Activated CD8-positive, alpha-beta memory T cell treated with anti-CD3 and anti-CD28 coated beads, Interleukin-2, amount 10 ng/mL, durations not matched to agents 7 days and 5 days (primary cell): ENCODE data around the gene KLK12. TPM values are rescaled to one million over a fixed set of nuclear protein-coding genes. Genes with fewer than 3 reads are reported as not detected.

ENCODE experiments used
- ATAC-seq: fragments of 150-1000 bp; cut with Tn5 transposase; one replicate; pipeline ENCODE4 v1.10.0; 2021; ENCODE audit warnings: moderate library complexity
- CTCF ChIA-PET: fragments of 350-600 bp; sonication (Branson Sonifier 250); formaldehyde crosslinking; loops from one replicate; lab custom pipeline; 2021; ENCODE audit warnings: antibody characterized with exemption; lab: Charles Lee
- DNase-seq: peaks from one replicate; pipeline ENCODE4 v3.0.0-alpha.2; 2020
- H3K27ac Mint-ChIP-seq: one replicate; pipeline ENCODE4 v1.8.0; 2021; ENCODE audit warnings: mild to moderate bottlenecking, mixed read lengths
- H3K27me3 Mint-ChIP-seq: one replicate; pipeline ENCODE4 v1.8.0; 2021; ENCODE audit warnings: mixed read lengths
- H3K36me3 Mint-ChIP-seq: one replicate; pipeline ENCODE4 v1.8.0; 2021; ENCODE audit warnings: mild to moderate bottlenecking, mixed read lengths
- H3K4me1 Mint-ChIP-seq: one replicate; pipeline ENCODE4 v1.8.0; 2021; ENCODE audit warnings: mixed read lengths
- H3K4me3 Mint-ChIP-seq: one replicate; pipeline ENCODE4 v1.8.0; 2021; ENCODE audit warnings: mild to moderate bottlenecking, moderate library complexity, mixed read lengths
- H3K9me3 Mint-ChIP-seq: one replicate; pipeline ENCODE4 v1.8.0; 2022; ENCODE audit warnings: low read depth, mixed read lengths
- total RNA-seq, 2 experiments: library from RNA; stranded (reverse); gene quantifications; one replicate each; pipeline ENCODE4 v1.2.3, GENCODE V29; 2021

The KLK12 gene
- total RNA-seq, result not detected

GRCh38 chr19:51034704-51035103, at the start of gene KLK12:
TSS of gene KLK12 (minus strand) at chr19:51035002. CDS start at chr19:51034621, 381 bp downstream.
- ATAC-seq (no peak), DNase-seq (no peak)
- H3K36me3 Mint-ChIP-seq, result no peaks in the 10 kb centered on the region
- H3K9me3 Mint-ChIP-seq, result no peaks in the 10 kb centered on the region
- H3K27me3 Mint-ChIP-seq, result peaks cover 2% of the 10 kb centered on the region
- CTCF ChIA-PET, result no interaction called here
- no peaks in the 10 kb centered on the region for H3K4me1 Mint-ChIP-seq
- no peak within 1 kb of the TSS for H3K4me3 Mint-ChIP-seq
- H3K27ac Mint-ChIP-seq, result no peak within 1 kb of the TSS

DNA sequence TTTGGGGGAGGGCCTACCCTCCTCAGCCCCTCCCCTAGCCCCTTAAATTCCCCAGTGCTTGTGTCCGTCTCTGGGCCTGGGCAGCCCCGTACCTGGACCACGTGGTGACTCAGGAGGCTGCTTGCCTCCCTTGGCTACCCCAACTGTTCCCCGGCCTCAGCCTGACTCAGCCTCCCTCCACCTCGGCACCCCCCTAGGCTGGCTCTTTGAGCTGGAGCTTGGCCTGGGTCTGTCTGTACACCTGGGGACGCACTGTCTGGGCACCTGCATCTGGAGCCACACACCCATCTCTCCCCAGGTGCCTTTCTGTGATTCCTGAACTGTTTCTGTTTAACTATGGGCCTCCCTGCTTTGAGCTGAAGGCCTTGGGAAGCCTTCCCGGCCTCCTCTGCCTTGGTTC, 49.7 kb upstream of the KLK12 start:
- CTCF ChIA-PET, result no interaction called here
- H3K4me3 Mint-ChIP-seq, result no peak overlapping the region
- ATAC-seq, result no peak
- no peak overlapping the region for H3K27ac Mint-ChIP-seq
- DNase-seq, result no peak
- H3K27me3 Mint-ChIP-seq, result peaks cover 7% of the 10 kb centered on the region
- no peaks in the 10 kb centered on the region for H3K9me3 Mint-ChIP-seq
- no peaks in the 10 kb centered on the region for H3K36me3 Mint-ChIP-seq
- H3K4me1 Mint-ChIP-seq, result no peaks in the 10 kb centered on the region

DNA sequence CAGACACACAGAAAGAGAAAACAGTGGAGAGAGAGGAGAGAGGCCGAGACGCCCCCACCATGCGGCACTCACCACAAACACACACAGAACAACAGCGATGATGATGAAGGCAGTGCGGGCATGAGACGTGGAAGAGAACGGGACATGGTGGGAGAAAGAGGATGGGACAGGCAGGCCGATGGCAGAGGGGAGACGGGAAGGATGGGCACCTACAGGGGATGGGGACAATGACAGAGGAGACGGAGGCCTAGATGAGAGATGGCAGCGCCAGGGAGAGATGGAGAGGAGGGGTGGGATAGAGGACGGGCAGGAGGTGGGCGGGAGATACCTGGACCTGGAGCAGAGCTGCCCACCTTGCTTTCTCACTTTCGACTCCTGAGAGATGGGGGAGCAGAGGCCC, 49.0 kb upstream of the KLK12 start:
- DNase-seq (no peak), ATAC-seq (no peak)
- Mint-ChIP-seq H3K4me1 (no peaks in the 10 kb centered on the region), H3K4me3 (no peak overlapping the region), H3K27ac (no peak overlapping the region), H3K27me3 (peaks cover 7% of the 10 kb centered on the region), H3K36me3 (no peaks in the 10 kb centered on the region), H3K9me3 (no peaks in the 10 kb centered on the region)
- CTCF ChIA-PET, result no interaction called here

DNA sequence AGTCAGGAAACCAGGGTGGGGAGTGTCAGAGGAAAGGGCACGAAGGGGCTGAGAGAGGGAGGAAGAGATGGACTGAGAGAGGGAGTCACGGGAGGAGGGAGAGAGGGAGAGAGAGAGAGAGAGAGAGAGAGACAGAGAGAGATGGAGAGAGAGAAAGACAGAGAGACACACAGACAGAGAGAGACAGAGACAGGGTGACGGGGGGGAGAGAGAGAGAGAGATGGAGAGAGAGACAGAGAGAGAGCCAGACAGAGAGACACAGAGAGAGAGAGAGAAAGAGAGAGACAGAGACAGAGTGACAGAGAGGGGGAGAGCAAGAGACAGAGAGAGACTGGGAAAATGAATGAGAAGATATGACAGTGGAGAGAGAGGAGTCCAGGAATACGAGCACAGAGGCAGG, 48.4 kb upstream of the KLK12 start:
- peaks cover 7% of the 10 kb centered on the region for H3K27me3 Mint-ChIP-seq
- no peak overlapping the region for H3K4me3 Mint-ChIP-seq
- ATAC-seq (no peak), DNase-seq (no peak)
- CTCF ChIA-PET, result no interaction called here
- H3K36me3 Mint-ChIP-seq, result no peaks in the 10 kb centered on the region
- H3K9me3 Mint-ChIP-seq, result no peaks in the 10 kb centered on the region
- H3K27ac Mint-ChIP-seq, result no peak overlapping the region
- H3K4me1 Mint-ChIP-seq, result no peaks in the 10 kb centered on the region

DNA sequence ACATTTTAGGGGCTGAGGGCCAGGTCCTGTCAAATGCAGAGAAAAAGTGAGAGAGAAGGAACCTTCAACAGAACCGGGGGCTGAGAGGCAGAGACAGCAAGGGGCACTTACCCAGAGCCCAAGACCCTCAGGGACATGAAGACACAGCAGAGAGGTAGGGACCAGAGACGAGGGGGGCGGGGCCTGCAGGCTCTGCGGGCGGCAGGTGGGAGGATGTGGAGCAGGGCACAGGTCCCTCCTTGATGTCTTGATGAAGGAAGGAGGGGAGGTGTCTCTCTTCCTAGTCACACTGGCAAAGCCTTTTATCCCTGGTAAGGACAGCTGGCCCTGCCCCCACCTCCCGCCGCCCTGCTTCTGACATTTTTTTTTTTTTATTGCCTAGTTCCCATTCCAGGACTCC, 47.8 kb upstream of the KLK12 start, which contains the start of gene KLK14:
KLK14 (minus strand) TSS at position 277 of the 400 bp plus-strand sequence; CDS start at position 4, 273 bp downstream.
- DNase-seq (no peak), ATAC-seq (no peak)
- no peak within 1 kb of the TSS for H3K4me3 Mint-ChIP-seq
- H3K9me3 Mint-ChIP-seq, result no peaks in the 10 kb centered on the region
- no peaks in the 10 kb centered on the region for H3K36me3 Mint-ChIP-seq
- CTCF ChIA-PET, result no interaction called here
- H3K4me1 Mint-ChIP-seq, result no peaks in the 10 kb centered on the region
- H3K27ac Mint-ChIP-seq, result no peak within 1 kb of the TSS
- H3K27me3 Mint-ChIP-seq, result peaks cover 7% of the 10 kb centered on the region

GRCh38 chr19:51081476-51081875, 46.7 kb upstream of the KLK12 start:
- no peaks in the 10 kb centered on the region for H3K36me3 Mint-ChIP-seq
- H3K27ac Mint-ChIP-seq, result no peak overlapping the region
- DNase-seq (no peak), ATAC-seq (no peak)
- H3K9me3 Mint-ChIP-seq, result no peaks in the 10 kb centered on the region
- peaks cover 7% of the 10 kb centered on the region for H3K27me3 Mint-ChIP-seq
- CTCF ChIA-PET, result no interaction called here
- no peak overlapping the region for H3K4me3 Mint-ChIP-seq
- H3K4me1 Mint-ChIP-seq, result no peaks in the 10 kb centered on the region

DNA sequence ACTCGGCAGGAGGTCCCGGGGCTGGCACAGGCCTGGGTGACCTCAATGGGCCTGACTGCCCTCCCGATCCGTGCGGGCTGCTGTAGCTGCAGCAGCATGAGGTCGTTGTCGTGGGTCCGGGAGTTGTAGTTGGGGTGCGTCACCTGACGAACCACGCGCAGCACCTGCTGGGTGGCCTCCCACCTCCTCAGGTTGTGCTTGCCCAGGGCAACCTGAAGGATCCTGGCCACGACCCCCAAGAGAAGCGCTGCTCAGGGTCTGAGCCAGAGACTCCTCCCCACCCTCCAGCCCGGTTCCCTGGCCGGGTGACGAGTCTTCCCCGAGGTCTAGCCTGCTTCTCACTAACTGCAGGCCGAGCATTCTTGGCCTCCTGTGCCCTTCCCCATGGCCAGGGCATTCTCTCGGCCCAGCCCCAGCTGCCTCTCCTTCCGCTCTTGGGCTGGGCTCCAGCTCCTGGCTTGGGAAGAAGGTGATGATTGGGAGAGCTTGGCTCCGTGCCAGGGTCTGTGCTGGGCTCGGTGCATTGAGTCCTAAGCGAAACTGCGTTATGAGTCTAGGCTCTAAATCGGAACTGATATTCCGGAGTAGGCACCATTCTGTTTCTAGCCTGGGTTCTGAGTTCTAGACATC, 44.8 kb upstream of the KLK12 start:
- Mint-ChIP-seq H3K27me3 (peaks cover 7% of the 10 kb centered on the region), H3K4me3 (no peak overlapping the region), H3K36me3 (no peaks in the 10 kb centered on the region), H3K9me3 (no peaks in the 10 kb centered on the region), H3K4me1 (no peaks in the 10 kb centered on the region), H3K27ac (no peak overlapping the region)
- no peak for DNase-seq
- no peak for ATAC-seq
- CTCF ChIA-PET, result no interaction called here

GRCh38 chr19:51078731-51079130, 43.9 kb upstream of the KLK12 start:
- Mint-ChIP-seq H3K36me3 (no peaks in the 10 kb centered on the region), H3K27me3 (peaks cover 14% of the 10 kb centered on the region), H3K9me3 (no peaks in the 10 kb centered on the region), H3K4me1 (no peaks in the 10 kb centered on the region), H3K27ac (no peak overlapping the region), H3K4me3 (no peak overlapping the region)
- no peak for DNase-seq
- no peak for ATAC-seq
- CTCF ChIA-PET, result no interaction called here

DNA sequence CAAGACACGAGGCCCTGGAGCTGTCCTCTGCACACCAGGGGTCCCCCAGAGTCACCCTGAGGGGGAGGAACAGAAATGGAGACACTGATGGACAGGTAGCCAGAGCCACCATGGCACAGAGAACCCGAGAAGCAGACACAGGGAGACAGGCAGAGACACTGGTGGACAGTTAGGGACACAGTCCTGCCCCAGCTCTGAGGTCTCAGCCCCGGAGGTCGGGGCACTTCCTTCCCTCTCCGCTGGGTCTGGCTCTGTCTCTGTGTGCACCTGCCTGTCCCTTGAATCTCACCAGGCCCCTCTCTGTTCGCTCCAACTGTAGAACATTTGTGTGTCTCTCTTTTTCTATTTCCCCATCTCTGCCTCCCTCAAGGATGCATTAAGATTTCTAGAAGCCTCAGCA, 43.3 kb upstream of the KLK12 start:
- H3K27me3 Mint-ChIP-seq, result peaks cover 7% of the 10 kb centered on the region
- H3K27ac Mint-ChIP-seq, result no peak overlapping the region
- ATAC-seq (no peak), DNase-seq (no peak)
- CTCF ChIA-PET, result no interaction called here
- H3K4me1 Mint-ChIP-seq, result no peaks in the 10 kb centered on the region
- H3K9me3 Mint-ChIP-seq, result no peaks in the 10 kb centered on the region
- H3K36me3 Mint-ChIP-seq, result no peaks in the 10 kb centered on the region
- no peak overlapping the region for H3K4me3 Mint-ChIP-seq

- Mint-ChIP-seq H3K36me3 (no peaks in the 10 kb centered on the region), H3K9me3 (no peaks in the 10 kb centered on the region), H3K27me3 (peaks cover 8% of the 10 kb centered on the region), H3K27ac (no peak overlapping the region), H3K4me3 (no peak overlapping the region), H3K4me1 (no peaks in the 10 kb centered on the region)
- ATAC-seq (no peak), DNase-seq (no peak)
- CTCF ChIA-PET, result no interaction called here
Observed at GRCh38 chr19:51076631-51077213, 41.9 kb upstream of the KLK12 start.

GRCh38 chr19:51075998-51076397, 41.2 kb upstream of the KLK12 start:
- H3K4me1 Mint-ChIP-seq, result no peaks in the 10 kb centered on the region
- no peak overlapping the region for H3K27ac Mint-ChIP-seq
- H3K27me3 Mint-ChIP-seq, result peaks cover 8% of the 10 kb centered on the region
- no peaks in the 10 kb centered on the region for H3K36me3 Mint-ChIP-seq
- ATAC-seq (no peak), DNase-seq (no peak)
- CTCF ChIA-PET, result no interaction called here
- no peak overlapping the region for H3K4me3 Mint-ChIP-seq
- no peaks in the 10 kb centered on the region for H3K9me3 Mint-ChIP-seq

- DNase-seq, result no peak
- Mint-ChIP-seq H3K27me3 (peaks cover 20% of the 10 kb centered on the region), H3K4me1 (no peaks in the 10 kb centered on the region), H3K9me3 (no peaks in the 10 kb centered on the region), H3K36me3 (no peaks in the 10 kb centered on the region), H3K27ac (no peak overlapping the region), H3K4me3 (no peak overlapping the region)
- no peak for ATAC-seq
- CTCF ChIA-PET, result no interaction called here
Observed at GRCh38 chr19:51071095-51071405, 36.2 kb upstream of the KLK12 start.

- no peaks in the 10 kb centered on the region for H3K4me1 Mint-ChIP-seq
- DNase-seq, result no peak
- no peak for ATAC-seq
- H3K27ac Mint-ChIP-seq, result no peak overlapping the region
- CTCF ChIA-PET, result no interaction called here
- H3K36me3 Mint-ChIP-seq, result no peaks in the 10 kb centered on the region
- H3K4me3 Mint-ChIP-seq, result no peak overlapping the region
- peaks cover 24% of the 10 kb centered on the region for H3K27me3 Mint-ChIP-seq
- H3K9me3 Mint-ChIP-seq, result no peaks in the 10 kb centered on the region
Observed at GRCh38 chr19:51070334-51071094, 35.7 kb upstream of the KLK12 start.
